B cell (primary cell): ENCODE measurements around the gene PDGFA. TPM values are rescaled to one million over a fixed set of nuclear protein-coding genes. Genes with fewer than 3 reads are reported as not detected.

Source experiments
- ATAC-seq: fragments of 200-7000 bp; cut with Tn5 transposase; one replicate; pipeline ENCODE4 v1.10.0; 2021; ENCODE audit warnings: low read depth, mild to moderate bottlenecking, moderate number of reproducible peaks, moderate library complexity
- CTCF ChIA-PET: fragments of 350-600 bp; sonication (Branson Sonifier 250); formaldehyde crosslinking; loops from one replicate; lab custom pipeline; 2021; ENCODE audit warnings: antibody characterized with exemption, inconsistent platforms; lab: Charles Lee
- POLR2A ChIA-PET: fragments of 350-600 bp; sonication (Branson Sonifier 250); formaldehyde crosslinking; loops from one replicate; lab custom pipeline; 2021; ENCODE audit warnings: antibody characterized with exemption; lab: Charles Lee
- DNase-seq: peaks from one replicate; pipeline ENCODE4 v3.0.0; 2013
- H2AFZ ChIP-seq: 2 replicates; pipeline ENCODE4 v1.6.1; 2012; ENCODE audit warnings: mild to moderate bottlenecking, low read depth, low read length; ENCODE audit not compliant: insufficient read depth, poor library complexity, severe bottlenecking
- H3K27ac ChIP-seq, 2 donors: 1 replicate in 1 of 2; 2 replicates in 1 of 2; pipeline ENCODE4 v1.5.1; 2012 to 2013; ENCODE audit warnings: low read length in 2 of 2, mild to moderate bottlenecking in 2 of 2, moderate library complexity in 1 of 2
- H3K27me3 ChIP-seq, 4 experiments: fragments of 200-600 bp in 1 of 4; sonication (generic) in 1 of 4; replicated peaks in 1 of 4; 1 replicate in 2 of 4; 2 replicates in 2 of 4; pipeline versions ENCODE4 v1.6.1 to v1.7.0; 2013 to 2016; ENCODE audit warnings: low read length in 3 of 4, mild to moderate bottlenecking in 2 of 4, mixed read lengths in 1 of 4, moderate library complexity in 1 of 4; ENCODE audit not compliant: insufficient read depth in 4 of 4, control insufficient read depth in 3 of 4; ENCODE audit errors: control extremely low read depth in 1 of 4
- H3K36me3 ChIP-seq, 2 experiments: replicated peaks in 1 of 2; 1 replicate in 1 of 2; 2 replicates in 1 of 2; pipeline versions ENCODE4 v1.6.1 to v1.7.1; 2013; ENCODE audit warnings: low read length in 1 of 2; ENCODE audit not compliant: insufficient read depth in 2 of 2, control insufficient read depth in 1 of 2; ENCODE audit errors: control extremely low read depth in 1 of 2, extremely low read depth in 1 of 2
- H3K4me1 ChIP-seq, 2 donors: fragments of 200-600 bp in 1 of 2; sonication (generic) in 1 of 2; 1 replicate in 1 of 2; 2 replicates in 1 of 2; pipeline versions ENCODE4 v1.5.1 to v1.6.1; 2013 to 2017; ENCODE audit warnings: low read length in 2 of 2; ENCODE audit not compliant: control insufficient read depth in 2 of 2, insufficient read depth in 2 of 2
- H3K4me2 ChIP-seq: replicated peaks from 2 replicates; pipeline ENCODE3; 2012; ENCODE audit warnings: mild to moderate bottlenecking, low read depth, low read length; ENCODE audit not compliant: poor library complexity, severe bottlenecking
- H3K4me3 ChIP-seq, 5 experiments: fragments of 200-600 bp in 1 of 5; sonication (generic) in 1 of 5; 1 replicate in 3 of 5; 2 replicates in 2 of 5; pipeline versions ENCODE4 v1.5.1 to v1.7.0; 2011 to 2016; ENCODE audit warnings: low read length in 4 of 5, mild to moderate bottlenecking in 4 of 5, low read depth in 2 of 5, control low read depth in 1 of 5, moderate library complexity in 1 of 5; ENCODE audit not compliant: insufficient read depth in 1 of 5; ENCODE audit errors: control extremely low read depth in 1 of 5, extremely low read depth in 1 of 5
- H3K79me2 ChIP-seq: fragments of 200-600 bp; sonication (generic); one replicate; pipeline ENCODE4 v1.6.0; 2016; ENCODE audit warnings: low read length; ENCODE audit not compliant: control insufficient read depth, insufficient read depth
- H3K9ac ChIP-seq: fragments of 200-600 bp; sonication (generic); 2 replicates; pipeline ENCODE4 v1.6.1; 2017; ENCODE audit warnings: mild to moderate bottlenecking, low read length, moderate library complexity
- H3K9me3 ChIP-seq, 3 donors: one replicate each; pipeline versions ENCODE4 v1.6.1 to v1.7.1; 2013; ENCODE audit warnings: low read length in 2 of 3; ENCODE audit not compliant: control insufficient read depth in 2 of 3, insufficient read depth in 1 of 3; ENCODE audit errors: control extremely low read depth in 1 of 3
- H4K20me1 ChIP-seq: 2 replicates; pipeline ENCODE4 v1.6.0; 2012; ENCODE audit warnings: mild to moderate bottlenecking, low read length; ENCODE audit not compliant: insufficient read depth, control insufficient read depth, poor library complexity, severe bottlenecking
- H3K27ac Mint-ChIP-seq: one replicate; pipeline ENCODE4 v1.8.0; 2021; ENCODE audit warnings: mixed read lengths
- H3K27me3 Mint-ChIP-seq: one replicate; pipeline ENCODE4 v1.8.0; 2021; ENCODE audit warnings: mixed read lengths
- H3K4me1 Mint-ChIP-seq: one replicate; pipeline ENCODE4 v1.8.0; 2021; ENCODE audit warnings: mixed read lengths
- H3K4me3 Mint-ChIP-seq: one replicate; pipeline ENCODE4 v1.8.0; 2021; ENCODE audit warnings: mixed read lengths
- H3K9me3 Mint-ChIP-seq: one replicate; pipeline ENCODE4 v1.8.0; 2022; ENCODE audit warnings: mixed read lengths; ENCODE audit not compliant: insufficient read depth
- CTCF ChIP-seq: fragments of 200-600 bp; IDR thresholded peaks from one replicate; pipeline ENCODE4 v1.8.0; 2022; ENCODE audit warnings: antibody characterized with exemption, mild to moderate bottlenecking
- EZH2 ChIP-seq: IDR thresholded peaks from 2 replicates; pipeline ENCODE4 v1.6.1; 2012; ENCODE audit warnings: borderline replicate concordance, low read depth, mild to moderate bottlenecking, moderate library complexity, low read length; ENCODE audit not compliant: insufficient read depth, poor library complexity, severe bottlenecking
- WGBS: methylation state at CpG from one replicate; pipeline ENCODE4 v1.1.5; 2013; ENCODE audit warnings: missing lambda C conversion rate; ENCODE audit not compliant: insufficient coverage; 5-methylcytosine and 5-hydroxymethylcytosine counted together
- intact Hi-C: fragments of 100-400 bp; cut with micrococcal nuclease; formaldehyde crosslinking; loops from one replicate; pipeline ENCODE4 v1.10.0; 2022
- polyA plus RNA-seq: library from polyadenylated mRNA; depleted of rRNA; stranded (reverse); fragments of >200 nt; gene quantifications from 2 replicates; pipeline ENCODE4 v1.2.3, GENCODE V29; 2012
- total RNA-seq, 2 donors: library from RNA; stranded (reverse); fragments of 120-200 nt in 1 of 2; gene quantifications; 1 replicate in 1 of 2; 2 replicates in 1 of 2; pipeline versions ENCODE4 v1.2.3 to v1.2.4, GENCODE V29; 2013 to 2022

The PDGFA gene
- total and polyA plus RNA-seq, 2 donors (not counting 1 experiment from before 2014, with no cell fraction given) = 0.36 to 1.5 TPM

- no peak overlapping the region for H3K9ac ChIP-seq
- Mint-ChIP-seq H3K4me3 (no peak overlapping the region), H3K27ac (no peak overlapping the region), H3K4me1 (peaks cover 8% of the 10 kb centered on the region), H3K9me3 (peaks cover 1% of the 10 kb centered on the region), H3K27me3 (peaks cover 13% of the 10 kb centered on the region)
- CTCF ChIA-PET = no interaction called here
- peaks cover 0 to 7% of the 10 kb centered on the region in 2 donors for H3K4me1 ChIP-seq
- H3K27me3 ChIP-seq = peaks cover 0 to 6% (median 1%) of the 10 kb centered on the region in 4 experiments
- ATAC-seq (no peak), DNase-seq (no peak)
- H3K9me3 ChIP-seq = peaks cover 0 to 47% (median 0%) of the 10 kb centered on the region in 3 donors
- no peak for TF ChIP-seq CTCF
- no peak for TF ChIP-seq EZH2
- POLR2A ChIA-PET = no interaction called here
- H3K79me2 ChIP-seq = no peaks in the 10 kb centered on the region
- 91% methylated on average over 18 of the region's 18 CpGs for WGBS
- no peak overlapping the region for H3K27ac ChIP-seq
- H3K4me2 ChIP-seq = no peak overlapping the region
- H3K4me3 ChIP-seq = no peak overlapping the region
- intact Hi-C loops = no loop called here
- no peak overlapping the region for H2AFZ ChIP-seq
- H3K36me3 ChIP-seq = no peaks in the 10 kb centered on the region
- no peaks in the 10 kb centered on the region for H4K20me1 ChIP-seq
Measured at GRCh38 chr7:473211-473734, 46.4 kb downstream of the PDGFA start.

- CTCF ChIA-PET = no interaction called here
Measured at GRCh38 chr7:472640-472957, 47.0 kb downstream of the PDGFA start.

More at GRCh38 chr7:472640-472957, 47.0 kb downstream of the PDGFA start:
- H3K36me3 ChIP-seq = no peaks in the 10 kb centered on the region
- Mint-ChIP-seq H3K4me1 (peaks cover 15% of the 10 kb centered on the region), H3K4me3 (no peak overlapping the region), H3K27ac (no peak overlapping the region), H3K9me3 (peaks cover 8% of the 10 kb centered on the region), H3K27me3 (peaks cover 13% of the 10 kb centered on the region)
- ATAC-seq (no peak), DNase-seq (no peak)
- WGBS = 70% methylated on average over 2 of the region's 4 CpGs
- H3K27ac ChIP-seq = no peak overlapping the region
- intact Hi-C loops = no loop called here
- peaks cover 0 to 7% of the 10 kb centered on the region in 2 donors for H3K4me1 ChIP-seq
- no peaks in the 10 kb centered on the region for H4K20me1 ChIP-seq
- no peak overlapping the region for H3K4me3 ChIP-seq
- POLR2A ChIA-PET = no interaction called here
- H3K79me2 ChIP-seq = no peaks in the 10 kb centered on the region
- H3K27me3 ChIP-seq = peaks cover 0 to 6% (median 1%) of the 10 kb centered on the region in 4 experiments
- no peak overlapping the region for H3K9ac ChIP-seq
- no peak overlapping the region for H2AFZ ChIP-seq
- TF ChIP-seq EZH2 = no peak
- no peak for TF ChIP-seq CTCF
- H3K4me2 ChIP-seq = no peak overlapping the region
- H3K9me3 ChIP-seq = peaks cover 0 to 49% (median 0%) of the 10 kb centered on the region in 3 donors
